COLO668 (cell line): Measurements from ENCODE around the gene IMPDH1.
A peak's percentile ranks its signal among the peaks of the same experiment; 100 is the strongest.

ENCODE experiments used
- DNase-seq: peaks from one replicate; lab custom pipeline; 2025; ENCODE audit not compliant: unreplicated experiment; lab: John Stamatoyannopoulos, UW

The IMPDH1 gene

DNA sequence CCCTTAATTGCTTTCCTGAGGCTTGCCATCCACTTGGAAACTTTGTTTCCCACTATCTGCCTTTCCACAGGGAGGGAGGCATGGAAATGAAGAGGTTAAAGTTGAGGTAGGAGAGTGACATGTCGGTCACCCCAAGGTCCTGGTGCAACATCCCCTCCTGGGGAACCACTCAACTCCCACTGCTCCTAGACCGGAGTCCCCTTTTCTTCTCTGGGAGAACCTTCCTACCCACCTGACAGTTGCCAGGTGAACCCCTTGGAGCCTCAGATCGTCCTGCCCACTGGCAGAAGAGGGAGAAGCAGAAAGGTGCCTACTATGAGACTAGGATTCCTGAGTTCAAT, 21.7 kb downstream of the IMPDH1 start:
- DNase-seq, result no peak

DNA sequence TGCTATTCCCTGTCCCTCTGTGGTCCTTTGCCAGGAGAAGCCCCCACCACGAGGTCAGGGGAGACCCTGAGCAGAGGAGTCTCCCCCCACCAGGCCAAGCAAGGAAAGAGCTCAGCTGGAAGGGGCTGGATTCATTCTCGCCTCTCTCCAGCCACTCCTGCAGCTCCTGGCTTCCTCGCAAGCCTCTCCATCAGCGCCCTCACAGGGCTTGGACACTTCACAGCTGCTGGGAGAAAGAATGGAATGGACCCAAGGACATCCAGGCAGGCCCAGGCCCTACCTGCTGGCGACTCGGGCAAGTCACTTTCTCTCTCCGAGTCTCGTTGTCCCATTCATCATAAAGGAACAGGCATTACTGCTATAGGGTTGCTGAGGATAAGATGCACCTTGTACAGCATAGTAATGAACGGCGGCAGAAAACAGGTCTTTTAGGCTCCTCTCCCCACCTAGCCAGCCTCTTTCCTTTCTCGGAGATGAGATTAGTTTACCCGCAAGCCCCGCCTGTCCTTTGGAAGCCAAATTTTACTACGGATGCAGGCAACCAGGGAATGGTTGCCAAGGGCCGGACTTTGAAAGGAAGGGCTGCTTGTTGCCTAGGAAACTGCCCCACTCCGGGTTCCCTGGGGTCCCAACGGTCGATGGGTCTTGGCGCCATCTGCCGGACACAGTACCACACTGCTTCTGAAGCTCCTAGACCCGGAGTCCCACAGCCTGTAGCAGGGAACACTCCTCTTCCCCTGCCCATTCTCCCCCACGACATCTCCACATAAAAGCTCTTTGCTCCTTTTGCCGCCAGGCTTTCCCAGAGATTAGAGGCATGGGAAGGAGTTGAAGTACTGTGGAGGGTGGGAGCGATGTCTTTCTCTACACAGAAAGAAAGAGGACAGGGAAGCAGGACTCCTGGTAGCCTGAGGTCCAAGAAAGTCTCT, 22.3 kb downstream of the IMPDH1 start:
- DNase-seq, result peak; percentile 66

DNA sequence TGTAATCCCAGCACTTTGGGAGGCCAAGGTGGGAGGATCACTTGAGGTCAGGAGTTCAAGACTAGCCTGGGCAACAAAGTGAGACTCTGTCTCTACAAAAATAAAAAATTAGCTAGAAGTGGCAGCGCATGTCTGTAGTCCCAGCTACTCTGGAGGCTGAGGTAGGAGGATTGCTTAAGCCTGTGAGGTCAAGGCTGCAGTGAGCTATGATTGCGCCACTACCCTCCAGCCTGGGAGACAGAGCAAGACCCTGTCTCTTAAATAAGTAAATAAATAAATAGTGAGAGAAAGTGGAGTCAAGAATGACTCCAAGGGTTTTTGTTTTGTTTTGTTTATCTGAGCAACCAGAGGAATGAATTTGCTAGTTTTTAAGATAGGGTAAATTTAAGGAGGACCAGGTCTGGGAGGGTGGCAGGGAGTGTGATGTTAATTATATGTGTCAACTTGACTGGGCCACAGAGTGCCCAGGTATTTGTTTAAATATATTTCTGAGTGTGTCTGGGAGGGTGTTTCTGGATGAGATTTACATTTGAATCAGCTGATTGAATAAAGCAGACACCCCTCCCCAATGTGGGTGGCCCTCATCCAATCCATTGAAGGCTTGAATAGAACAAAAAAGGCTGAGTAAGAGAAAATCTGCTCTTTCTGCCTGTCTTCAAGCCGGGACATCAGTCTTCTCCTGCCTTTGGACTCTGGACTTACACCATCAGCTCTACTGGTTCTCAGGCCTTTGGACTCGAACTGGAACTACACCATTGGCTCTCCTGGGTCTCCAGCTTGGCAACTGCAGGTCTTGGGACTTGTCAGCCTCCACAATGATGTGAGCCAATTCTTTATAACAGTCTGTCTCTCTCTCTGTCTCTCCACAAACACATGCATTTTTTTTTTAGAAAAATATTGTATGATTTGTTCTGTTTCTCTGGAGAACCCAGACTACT, 23.5 kb downstream of the IMPDH1 start:
- DNase-seq, result no peak

DNA sequence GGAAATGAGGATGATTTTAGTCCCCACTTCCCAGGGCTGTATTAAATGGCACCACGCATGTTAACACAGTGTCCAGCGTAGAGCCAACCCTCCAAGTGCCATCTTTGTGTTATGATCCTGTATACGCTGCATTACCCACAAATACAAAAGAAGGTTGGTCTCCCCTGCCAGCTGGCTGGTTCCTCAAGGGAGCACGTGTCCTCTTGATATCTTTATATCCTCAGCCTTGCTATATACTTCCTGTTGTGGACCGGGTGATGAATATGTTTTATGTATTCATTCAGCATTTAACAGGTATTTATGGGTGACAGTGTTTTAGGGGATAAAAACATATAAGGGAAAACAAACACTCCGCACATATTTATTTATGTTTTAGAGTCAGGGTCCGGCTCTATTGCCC, 25.1 kb downstream of the IMPDH1 start:
- no peak for DNase-seq

DNA sequence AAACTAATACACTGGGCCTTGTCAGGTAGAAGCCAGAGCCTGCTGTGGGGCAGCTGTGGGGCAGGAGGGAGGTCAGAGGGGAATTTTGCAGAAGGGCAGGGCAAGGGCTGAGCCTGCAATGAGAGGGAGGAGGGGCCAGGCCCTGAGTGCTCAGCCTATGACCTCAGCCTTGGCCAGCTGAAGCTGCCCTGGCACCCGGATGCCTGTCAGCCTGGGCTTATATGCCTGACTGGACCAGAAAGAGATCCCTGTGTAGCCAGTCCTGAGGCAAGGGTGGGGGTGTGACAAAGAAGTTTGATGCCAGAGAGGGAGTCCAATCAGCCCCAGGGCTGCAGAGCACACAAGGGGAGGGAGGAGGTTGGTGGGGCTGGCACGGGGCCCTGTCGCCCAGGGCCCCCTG, 26.0 kb downstream of the IMPDH1 start:
- no peak for DNase-seq

DNA sequence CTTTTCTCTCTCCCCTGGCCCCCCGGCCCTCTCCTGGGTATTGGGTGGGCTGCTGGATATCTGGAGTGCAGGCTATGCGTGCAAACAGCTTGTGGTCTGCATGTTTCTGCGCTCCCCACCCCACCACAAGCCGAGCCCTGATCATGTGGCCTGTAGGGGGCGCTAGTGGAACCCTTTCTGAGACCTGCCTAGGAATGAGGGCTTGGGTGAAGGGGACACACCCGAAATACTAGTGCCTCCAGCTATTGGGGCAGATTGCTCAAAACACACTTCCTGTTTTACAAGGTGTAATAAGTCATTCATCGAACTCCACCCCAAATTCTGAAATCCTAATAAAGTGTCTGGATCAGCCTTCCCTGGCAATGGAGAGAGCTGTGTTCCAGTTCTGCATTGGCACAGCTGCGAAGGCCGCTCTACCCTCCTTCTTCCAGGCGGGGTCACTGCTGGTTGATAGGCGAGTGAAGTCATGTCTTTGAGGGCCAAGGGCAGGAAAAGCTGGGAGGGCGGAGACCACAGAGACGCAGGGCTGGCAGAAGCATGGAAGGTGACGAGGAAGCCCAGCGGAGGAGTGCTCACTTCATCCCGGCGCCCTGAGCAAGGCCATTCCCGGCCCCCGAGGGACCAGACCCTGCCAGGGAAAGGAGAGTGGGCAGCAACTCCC, 28.5 kb downstream of the IMPDH1 start:
- DNase-seq, result peak; percentile 16

DNA sequence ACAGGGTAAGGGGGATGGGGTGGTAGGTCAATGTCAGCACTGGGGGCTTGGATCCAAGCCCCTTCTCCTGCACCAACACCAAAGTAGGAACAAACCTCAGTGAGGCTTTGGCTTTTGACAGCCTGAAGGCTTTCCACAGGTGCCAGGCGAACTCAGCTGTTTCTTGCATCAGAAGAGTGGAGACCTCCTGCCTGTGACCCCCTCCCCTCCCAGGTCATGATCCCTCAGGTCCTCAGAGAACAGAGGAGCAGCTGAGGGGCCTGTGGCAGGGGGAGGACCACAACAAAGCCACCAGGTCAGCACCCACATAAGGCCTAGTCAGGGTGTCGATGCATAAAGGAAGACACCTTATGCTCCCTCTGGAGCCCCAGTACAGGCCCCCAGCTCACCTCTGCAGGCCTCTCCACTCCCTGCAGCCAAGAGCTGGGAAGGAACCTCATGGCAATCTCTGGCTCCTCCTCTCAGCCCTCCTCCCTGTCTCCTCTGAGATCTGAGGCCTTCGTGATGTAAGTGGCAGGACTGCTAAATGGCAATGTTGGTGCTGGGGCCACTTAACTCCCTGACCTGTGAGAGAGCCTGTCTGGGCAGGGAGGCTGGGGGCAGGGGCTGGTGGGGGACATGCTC, 29.2 kb downstream of the IMPDH1 start:
- DNase-seq, result no peak

DNA sequence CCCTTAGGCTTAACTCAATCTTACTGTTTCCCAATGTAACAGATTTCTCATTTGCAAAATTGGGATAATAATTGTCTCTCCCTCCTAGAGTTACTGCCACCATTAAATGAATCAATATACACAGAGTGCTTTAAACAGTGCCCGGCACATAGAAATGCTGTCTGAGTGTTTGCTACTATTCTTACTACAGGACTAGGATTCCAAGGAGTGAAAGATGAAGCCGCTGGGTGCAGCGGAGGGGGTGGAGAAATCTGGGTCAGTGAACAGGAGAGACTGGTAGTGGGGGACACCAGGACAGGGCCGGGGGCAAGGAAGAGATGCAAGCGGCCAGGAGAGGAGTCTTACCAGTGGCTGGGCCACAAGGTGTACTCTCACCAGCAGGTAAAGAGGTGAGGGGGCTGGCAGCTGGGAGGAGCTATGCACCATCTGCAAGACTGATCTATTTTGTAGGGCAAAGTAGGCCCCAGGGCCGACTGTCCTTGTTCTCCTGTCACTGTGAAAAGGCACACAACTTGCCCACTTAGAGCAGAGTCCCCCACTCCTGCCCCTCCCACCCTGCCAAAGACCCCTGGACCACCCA, 29.8 kb downstream of the IMPDH1 start:
- no peak for DNase-seq

DNA sequence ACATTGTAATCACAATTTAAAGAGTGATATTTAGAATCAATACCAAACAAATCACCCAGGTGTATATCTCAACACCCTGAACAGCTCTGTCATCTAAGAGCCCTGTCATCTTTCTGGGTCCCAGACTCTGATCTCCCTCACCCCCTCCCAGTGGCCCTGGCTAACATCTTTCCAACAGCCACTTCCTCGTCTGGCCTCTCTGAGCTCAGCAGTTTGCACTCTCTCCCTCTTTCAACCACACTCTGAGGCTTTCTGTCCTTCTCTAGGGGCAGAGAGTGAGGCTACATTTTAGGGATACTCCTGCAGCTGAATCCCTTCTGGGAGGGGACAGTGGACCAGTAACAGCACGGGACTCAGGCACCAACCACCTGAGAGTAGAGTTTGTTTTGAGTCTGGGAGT, 31.1 kb downstream of the IMPDH1 start:
- no peak for DNase-seq

DNA sequence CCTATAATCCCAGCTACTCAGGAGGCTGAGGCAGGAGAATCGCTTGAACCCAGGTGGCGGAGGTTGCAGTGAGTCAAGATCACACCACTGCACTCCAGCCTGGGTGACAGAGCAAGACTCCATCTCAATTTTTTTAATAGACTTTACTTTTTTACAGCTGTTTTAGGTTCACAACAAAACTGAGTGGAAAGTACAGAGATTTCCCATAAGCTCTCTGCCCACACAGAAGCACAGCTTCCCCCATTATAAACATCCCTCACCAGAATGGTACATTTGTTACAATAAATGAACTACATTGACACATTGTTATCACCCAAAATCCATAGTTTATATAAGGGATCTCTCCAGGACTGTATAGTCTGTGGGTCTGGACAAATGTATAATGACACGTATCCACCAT, 33.7 kb downstream of the IMPDH1 start:
- DNase-seq, result no peak

DNA sequence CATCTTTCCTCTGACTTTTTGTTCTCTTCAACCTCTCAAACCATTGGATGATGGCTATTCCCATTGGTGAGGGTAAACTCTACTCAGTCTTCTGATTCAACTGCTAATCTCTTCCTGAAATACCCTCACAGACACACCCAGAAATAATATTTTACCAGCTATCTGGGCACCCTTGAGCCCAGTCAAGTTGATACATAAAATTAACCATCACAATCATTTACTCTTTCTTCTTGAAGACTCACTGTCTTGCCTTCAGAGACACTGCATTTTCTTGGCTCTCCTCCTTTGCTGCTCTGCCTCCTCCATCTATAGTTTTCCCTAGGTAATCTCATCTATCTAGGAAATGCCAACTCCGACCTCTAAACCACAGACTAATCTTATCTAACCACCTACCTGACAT, 35.7 kb downstream of the IMPDH1 start:
- DNase-seq, result no peak

DNA sequence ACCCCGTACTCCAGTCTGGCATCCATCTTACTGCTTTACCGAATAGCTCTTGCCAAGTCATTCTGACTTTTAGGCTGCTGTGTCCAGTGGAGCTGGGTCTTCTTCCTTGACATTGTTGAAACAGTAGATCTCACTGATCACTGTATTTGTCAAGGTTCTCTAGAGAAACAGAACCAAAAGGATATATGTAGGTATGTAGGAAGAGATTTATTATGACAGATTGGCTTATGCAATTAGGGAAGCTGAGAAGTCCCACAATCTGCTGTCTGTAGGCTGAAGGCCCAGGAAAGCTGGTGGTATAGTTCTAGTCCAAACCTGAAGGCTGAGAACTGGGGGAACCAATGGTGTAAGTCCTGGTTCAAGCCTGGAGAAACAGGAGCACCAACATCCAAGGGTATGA, 36.2 kb downstream of the IMPDH1 start:
- no peak for DNase-seq

DNA sequence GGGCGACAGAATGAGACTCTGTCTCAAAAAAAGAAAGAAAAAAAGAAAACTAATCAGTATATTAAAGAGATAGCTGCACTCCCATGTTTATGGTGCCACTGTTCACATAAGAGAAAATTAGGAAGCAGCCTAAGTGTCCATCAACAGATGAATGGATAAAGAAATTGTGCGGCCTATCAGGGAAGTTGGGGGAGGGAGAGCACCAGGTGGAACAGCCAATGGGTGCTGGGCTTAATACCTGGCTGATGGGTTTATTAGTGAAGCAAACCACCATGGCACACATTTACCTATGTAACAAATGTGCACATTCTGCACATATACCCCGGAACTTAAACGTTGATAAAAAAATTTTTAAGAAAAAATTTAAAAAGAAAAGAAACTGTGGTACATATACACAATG, 39.3 kb downstream of the IMPDH1 start:
- DNase-seq, result no peak

DNA sequence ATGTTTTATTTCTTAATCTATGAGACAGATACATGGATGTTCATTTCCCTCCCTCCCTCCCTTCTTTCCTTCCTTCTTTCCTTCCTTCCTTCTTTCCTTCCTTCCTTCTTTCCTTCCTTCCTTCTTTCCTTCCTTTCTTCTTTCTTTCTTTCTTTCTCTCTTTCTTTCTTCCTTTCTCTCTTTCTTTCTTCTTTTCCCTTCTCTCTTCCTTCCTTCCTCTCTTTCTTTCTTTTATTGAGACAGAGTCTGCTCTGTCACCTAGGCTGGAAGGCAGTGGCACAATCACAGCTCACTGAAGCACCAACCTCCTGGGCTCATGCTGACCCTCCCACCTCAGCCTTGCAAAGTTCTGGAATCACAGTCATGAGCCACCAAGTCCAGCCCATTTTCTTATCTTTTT, 42.8 kb downstream of the IMPDH1 start:
- no peak for DNase-seq

DNA sequence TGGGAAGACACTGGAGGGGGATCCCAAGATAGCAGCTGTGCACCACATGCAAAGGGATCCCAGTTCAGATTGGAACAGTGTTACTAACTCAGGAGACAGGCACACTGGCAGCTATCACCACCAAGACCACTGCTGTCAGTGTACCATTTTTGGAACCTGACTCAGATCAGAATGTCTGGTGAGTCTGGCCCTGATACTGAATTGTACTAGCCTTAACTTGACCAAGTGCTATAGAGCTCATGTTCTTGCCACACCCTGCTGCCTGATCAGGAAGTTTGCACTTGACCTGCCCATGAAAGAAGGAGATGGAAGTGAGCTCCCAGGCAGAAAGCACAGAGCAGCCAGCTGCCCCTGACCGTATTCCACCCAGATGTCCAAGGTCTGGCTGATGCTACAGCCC, 43.5 kb downstream of the IMPDH1 start:
- DNase-seq, result no peak

DNA sequence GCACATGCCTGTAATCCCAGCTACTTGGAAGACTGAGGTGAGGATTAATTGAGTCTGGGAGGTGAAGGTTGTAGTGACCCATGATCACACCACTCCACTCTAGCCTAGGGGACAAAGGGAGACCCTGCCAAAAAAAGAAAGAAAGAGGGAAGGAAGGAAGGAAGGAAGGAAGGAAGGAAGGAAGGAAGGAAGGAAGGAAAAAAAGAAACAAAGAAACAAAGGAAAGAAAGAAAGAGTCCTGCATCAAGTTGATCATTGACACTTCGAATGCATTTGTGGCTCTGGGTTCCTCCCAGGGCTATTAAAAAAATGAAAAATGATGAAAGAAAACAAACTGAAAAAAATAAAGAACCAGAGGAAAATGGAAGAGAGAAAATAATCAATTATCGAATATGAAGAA, 44.4 kb downstream of the IMPDH1 start:
- no peak for DNase-seq

DNA sequence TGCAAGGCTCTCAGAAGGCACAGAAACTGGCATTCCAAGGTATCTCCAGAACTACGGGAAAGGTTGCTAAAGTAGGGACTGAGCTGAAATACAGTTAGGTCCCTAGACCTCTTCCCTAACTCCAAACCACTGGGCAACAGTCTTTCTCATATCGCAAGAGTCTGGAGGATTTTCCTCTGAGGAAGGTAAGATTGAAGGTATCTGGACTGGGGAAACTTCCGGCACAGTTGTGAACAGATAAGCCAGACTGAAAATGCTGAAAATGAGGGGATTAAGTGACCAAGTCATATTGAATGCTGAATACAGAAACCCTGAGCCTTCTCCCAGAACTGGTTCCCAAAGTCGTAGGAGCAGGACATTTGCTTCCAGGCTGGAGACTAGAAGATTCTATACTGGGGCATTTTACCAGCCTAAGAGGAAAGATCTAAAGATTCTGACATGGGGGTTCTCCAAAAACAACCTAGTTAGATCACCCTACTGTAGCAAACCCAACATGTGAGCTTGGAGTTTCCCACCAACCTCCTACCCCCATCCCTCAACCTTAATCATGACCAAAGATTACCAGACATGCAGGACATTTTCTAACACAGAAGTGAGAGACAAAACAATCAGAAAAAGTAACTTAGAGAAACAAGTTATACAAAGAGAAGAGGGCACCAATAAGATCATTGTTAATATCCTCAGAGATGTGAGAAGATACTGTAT, 45.5 kb downstream of the IMPDH1 start:
- DNase-seq, result no peak

DNA sequence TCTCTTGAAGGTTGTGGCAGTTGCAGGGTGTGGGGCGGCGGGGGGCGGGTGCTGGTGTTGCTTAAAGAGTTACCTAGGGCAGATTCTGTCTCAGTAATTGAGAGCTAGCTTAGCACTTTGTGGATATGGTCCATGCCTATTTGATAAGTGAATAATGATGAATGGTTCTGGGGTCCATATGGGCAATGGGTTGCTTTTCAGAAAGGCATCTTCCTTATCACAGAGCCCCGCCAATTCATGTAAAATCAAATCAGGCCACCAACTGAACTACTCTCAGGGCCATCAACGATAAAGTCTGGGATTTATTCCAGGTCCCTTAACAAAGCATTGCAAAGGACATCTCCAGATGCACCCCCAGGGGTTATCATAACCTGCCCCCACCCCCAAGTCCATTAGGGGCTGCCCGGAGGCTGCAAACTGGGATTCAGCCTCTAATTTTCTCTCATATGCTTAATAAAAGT, 46.5 kb downstream of the IMPDH1 start:
- DNase-seq, result no peak

DNA sequence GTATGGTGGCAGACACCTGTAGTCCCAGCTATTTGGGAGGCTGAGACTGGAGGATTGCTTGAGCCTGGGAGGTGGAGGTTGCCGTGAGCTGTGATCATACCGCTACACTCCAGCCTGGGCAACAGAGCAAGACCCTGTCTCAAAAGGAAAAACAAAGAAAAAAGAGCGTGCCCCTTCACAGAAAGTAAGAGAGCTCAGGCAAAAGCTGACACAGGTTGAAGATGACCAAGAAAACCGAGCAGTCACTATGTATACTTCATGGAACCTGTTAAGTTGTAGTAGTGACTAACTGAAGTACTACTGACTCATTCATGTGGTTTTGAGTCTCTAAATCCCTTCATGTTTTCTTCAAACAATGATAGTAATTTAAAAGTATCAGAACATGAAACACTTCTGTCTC, 47.1 kb downstream of the IMPDH1 start:
- no peak for DNase-seq
